ENCODE measurements around the gene OR6J1.
A peak's percentile ranks its signal among the peaks of the same experiment; 100 is the strongest.
"Not testable (repeated sequence)": the region's sequence is repeated elsewhere in the genome, so short reads cannot be mapped to it uniquely, and the experiment has no call there.

The OR6J1 gene
- total RNA-seq = 0 reads per million in 2 donors

GRCh38 chr14:22644305-22644635 lies at the start of gene OR6J1:
Gene OR6J1, minus strand, starts transcription at chr14:22644352. Its CDS starts 9,541 bp downstream, at chr14:22634811.
- DNase-seq = no peak

- no peak for DNase-seq
These were observed 48.0 kb upstream of the OR6J1 start for GRCh38 chr14:22692194-22692593.

- DNase-seq = no peak
These were observed 47.0 kb upstream of the OR6J1 start for GRCh38 chr14:22691171-22691570.

- no peak for DNase-seq
These were observed 45.0 kb upstream of the OR6J1 start for GRCh38 chr14:22689199-22689598.

- not testable (repeated sequence) for DNase-seq
These were observed 43.8 kb upstream of the OR6J1 start for GRCh38 chr14:22687969-22688368.

- not testable (repeated sequence) for DNase-seq
These were observed 42.0 kb upstream of the OR6J1 start for GRCh38 chr14:22686176-22686611.

GRCh38 chr14:22685467-22685866 lies 41.3 kb upstream of the OR6J1 start:
- no peak for DNase-seq

- DNase-seq = not testable (repeated sequence)
These were observed 39.3 kb upstream of the OR6J1 start for GRCh38 chr14:22683428-22683827.

GRCh38 chr14:22678221-22678620 lies 34.1 kb upstream of the OR6J1 start:
- DNase-seq = no peak

GRCh38 chr14:22677551-22677950 lies 33.4 kb upstream of the OR6J1 start:
- DNase-seq = not testable (repeated sequence)

GRCh38 chr14:22671622-22672021 lies 27.5 kb upstream of the OR6J1 start:
- DNase-seq = no peak

- no peak for DNase-seq
These were observed 24.7 kb upstream of the OR6J1 start for GRCh38 chr14:22668863-22669262.

GRCh38 chr14:22668417-22668816 lies 24.3 kb upstream of the OR6J1 start:
- DNase-seq = no peak

GRCh38 chr14:22667881-22668280 lies 23.7 kb upstream of the OR6J1 start:
- no peak for DNase-seq

GRCh38 chr14:22666203-22666893 lies 22.2 kb upstream of the OR6J1 start:
- no peak for DNase-seq

GRCh38 chr14:22664261-22664660 lies 20.1 kb upstream of the OR6J1 start:
- no peak for DNase-seq

- no peak for DNase-seq
These were observed 16.5 kb upstream of the OR6J1 start for GRCh38 chr14:22660654-22661053.

- DNase-seq = no peak
These were observed 14.8 kb upstream of the OR6J1 start for GRCh38 chr14:22658946-22659345.

- no peak for DNase-seq
These were observed 13.7 kb upstream of the OR6J1 start for GRCh38 chr14:22657861-22658260.

GRCh38 chr14:22656945-22657731 lies 13.0 kb upstream of the OR6J1 start:
- no peak for DNase-seq

- no peak for DNase-seq
These were observed 12.1 kb upstream of the OR6J1 start for GRCh38 chr14:22656226-22656625.

- DNase-seq = peak; percentile 32
These were observed 9.0 kb upstream of the OR6J1 start for GRCh38 chr14:22653012-22653621.

GRCh38 chr14:22651586-22651985 lies 7.4 kb upstream of the OR6J1 start:
- no peak for DNase-seq
